ENCODE data around the gene TMEM131L. TPM values are rescaled to one million over a fixed set of nuclear protein-coding genes. Genes with fewer than 3 reads are reported as not detected.

The TMEM131L gene
- total RNA-seq, 2 donors from 2014 or later = 22.2 to 25.6 TPM

- peak; percentile 57 for ATAC-seq (ENCODE audit: insufficient number of reproducible peaks, low FRiP score, low read depth)
- no peaks in the 10 kb centered on the region for H3K9me3 ChIP-seq
- peaks cover 9 to 28% of the 10 kb centered on the region in 2 donors for H3K4me1 ChIP-seq (ENCODE audit: control insufficient read depth in 1 of 2, low read depth in 2 of 2)
- no peaks in the 10 kb centered on the region for H3K27me3 ChIP-seq (replicated peaks; ENCODE audit: insufficient read depth)
- peak overlapping the region; percentile 27 for H3K4me3 ChIP-seq
- peak overlapping the region; percentile 33 to 59 for H3K27ac ChIP-seq
- DNase-seq (ENCODE audit: low spot score) = no peak
- no peaks in the 10 kb centered on the region for H3K36me3 ChIP-seq
- no peak for TF ChIP-seq CTCF (IDR thresholded peaks at IDR 0.05)
These were observed 37.2 kb upstream of the TMEM131L start for GRCh38 chr4:153428941-153429475.

GRCh38 chr4:153432965-153433753 is 33.0 kb upstream of the TMEM131L start:
- Histone ChIP-seq H3K4me1 (ENCODE audit: control insufficient read depth in 1 of 2, low read depth in 2 of 2) (peaks cover 8 to 22% of the 10 kb centered on the region in 2 donors), H3K27ac (peak overlapping the region in 1 of 2 donors; percentile 37), H3K9me3 (no peaks in the 10 kb centered on the region), H3K36me3 (no peaks in the 10 kb centered on the region), H3K27me3 (replicated peaks; ENCODE audit: insufficient read depth) (no peaks in the 10 kb centered on the region), H3K4me3 (peak overlapping the region; percentile 63)
- TF ChIP-seq CTCF (IDR thresholded peaks at IDR 0.05) = no peak
- peak; percentile 19 for DNase-seq (ENCODE audit: low spot score)
- peak; percentile 40 for ATAC-seq (ENCODE audit: insufficient number of reproducible peaks, low FRiP score, low read depth)

GRCh38 chr4:153433754-153434105 is 32.4 kb upstream of the TMEM131L start:
- DNase-seq (ENCODE audit: low spot score) = no peak
- peak overlapping the region in 1 of 2 donors; percentile 37 for H3K27ac ChIP-seq
- H3K36me3 ChIP-seq = no peaks in the 10 kb centered on the region
- no peak for TF ChIP-seq CTCF (IDR thresholded peaks at IDR 0.05)
- no peaks in the 10 kb centered on the region for H3K9me3 ChIP-seq
- peaks cover 4 to 16% of the 10 kb centered on the region in 2 donors for H3K4me1 ChIP-seq (ENCODE audit: control insufficient read depth in 1 of 2, low read depth in 2 of 2)
- peak overlapping the region; percentile 63 for H3K4me3 ChIP-seq
- no peak for ATAC-seq (ENCODE audit: insufficient number of reproducible peaks, low FRiP score, low read depth)
- no peaks in the 10 kb centered on the region for H3K27me3 ChIP-seq (replicated peaks; ENCODE audit: insufficient read depth)

GRCh38 chr4:153434190-153434589 is 32.0 kb upstream of the TMEM131L start:
- Histone ChIP-seq H3K9me3 (no peaks in the 10 kb centered on the region), H3K36me3 (no peaks in the 10 kb centered on the region), H3K4me1 (ENCODE audit: control insufficient read depth in 1 of 2, low read depth in 2 of 2) (peaks cover 7 to 16% of the 10 kb centered on the region in 2 donors), H3K4me3 (no peak overlapping the region), H3K27ac (no peak overlapping the region), H3K27me3 (replicated peaks; ENCODE audit: insufficient read depth) (no peaks in the 10 kb centered on the region)
- DNase-seq (ENCODE audit: low spot score) (no peak), ATAC-seq (ENCODE audit: insufficient number of reproducible peaks, low FRiP score, low read depth) (no peak)
- no peak for TF ChIP-seq CTCF (IDR thresholded peaks at IDR 0.05)

- TF ChIP-seq CTCF (IDR thresholded peaks at IDR 0.05) = no peak
- Histone ChIP-seq H3K4me3 (peak overlapping the region; percentile 49), H3K27me3 (replicated peaks; ENCODE audit: insufficient read depth) (no peaks in the 10 kb centered on the region), H3K4me1 (ENCODE audit: control insufficient read depth in 1 of 2, low read depth in 2 of 2) (peaks cover 4 to 8% of the 10 kb centered on the region in 2 donors), H3K9me3 (no peaks in the 10 kb centered on the region), H3K27ac (peak overlapping the region; percentile 15 to 56), H3K36me3 (no peaks in the 10 kb centered on the region)
- ATAC-seq (ENCODE audit: insufficient number of reproducible peaks, low FRiP score, low read depth) = no peak
- DNase-seq (ENCODE audit: low spot score) = no peak
These were observed 27.0 kb upstream of the TMEM131L start for GRCh38 chr4:153438916-153439756.

Measured in thoracic aorta (tissue), 2 donors.